ENCODE measurements around the gene ZNF366.
A peak's percentile ranks its signal among the peaks of the same experiment; 100 is the strongest.

ZNF366 gene

GRCh38 chr5:72447751-72448150, 59.5 kb downstream of the ZNF366 start:
- Histone ChIP-seq H3K27ac (ENCODE audit: extremely low read depth, low read depth, low read length) (no peak overlapping the region), H3K4me1 (ENCODE audit: control insufficient read depth, insufficient read depth, low read length) (no peaks in the 10 kb centered on the region), H3K4me3 (ENCODE audit: low read depth, low read length) (no peak overlapping the region), H3K9me3 (ENCODE audit: control insufficient read depth, insufficient read depth, low read depth, low read length) (no peaks in the 10 kb centered on the region), H3K36me3 (ENCODE audit: control insufficient read depth in 2 of 2, insufficient read depth in 1 of 2, low read length in 2 of 2) (no peaks in the 10 kb centered on the region)
- CTCF ChIA-PET, result interaction anchor here (0.7 kb wide), 1 partner anchor 77 kb away, joined by 4 read pairs; no protein-coding TSS in a partner anchor
- POLR2A ChIA-PET, result no interaction called here
- no peak for TF ChIP-seq TCF7L2 (IDR thresholded peaks at IDR 0.05; ENCODE audit: borderline replicate concordance, low read depth, low read length)
- no peak for TF ChIP-seq ZSCAN30 (tag by site-specific recombination; IDR thresholded peaks at IDR 0.05)
- TF ChIP-seq IKZF3 (tag by site-specific recombination; IDR thresholded peaks at IDR 0.05), result no peak
- no peak for TF ChIP-seq ZNF146 (tag by site-specific recombination; IDR thresholded peaks at IDR 0.05)
- no peak for TF ChIP-seq ZNF777 (tag by site-specific recombination; IDR thresholded peaks at IDR 0.05; ENCODE audit: borderline replicate concordance)

- no peaks in the 10 kb centered on the region for H3K4me1 ChIP-seq (ENCODE audit: control insufficient read depth, insufficient read depth, low read length)
- ChIA-PET CTCF (interaction anchor here (1.1 kb wide), 1 partner anchor 13 kb away, joined by 4 read pairs; no protein-coding TSS in a partner anchor), POLR2A (no interaction called here)
- no peaks in the 10 kb centered on the region for H3K36me3 ChIP-seq (ENCODE audit: control insufficient read depth in 2 of 2, insufficient read depth in 1 of 2, low read length in 2 of 2)
- H3K4me3 ChIP-seq (ENCODE audit: low read depth, low read length), result no peak overlapping the region
- no peak for TF ChIP-seq ZXDB (tag by site-specific recombination; IDR thresholded peaks at IDR 0.05)
- TF ChIP-seq ZNF138 (tag by site-specific recombination; IDR thresholded peaks at IDR 0.05; ENCODE audit: borderline replicate concordance), result no peak
- no peak for TF ChIP-seq ZNF777 (tag by site-specific recombination; IDR thresholded peaks at IDR 0.05; ENCODE audit: borderline replicate concordance)
- TF ChIP-seq ZNF302 (tag by site-specific recombination; IDR thresholded peaks at IDR 0.05; ENCODE audit: low read depth), result no peak
- TF ChIP-seq ZNF76 (tag by site-specific recombination; IDR thresholded peaks at IDR 0.05; ENCODE audit: borderline replicate concordance, low read depth), result no peak
- no peak for TF ChIP-seq ZNF366 (tag by site-specific recombination; conservative IDR thresholded peaks at IDR 0.05)
- TF ChIP-seq ZSCAN18 (tag by site-specific recombination; IDR thresholded peaks at IDR 0.05), result no peak
- no peaks in the 10 kb centered on the region for H3K9me3 ChIP-seq (ENCODE audit: control insufficient read depth, insufficient read depth, low read depth, low read length)
- H3K27ac ChIP-seq (ENCODE audit: extremely low read depth, low read depth, low read length), result no peak overlapping the region
These were observed 61.2 kb downstream of the ZNF366 start for GRCh38 chr5:72445969-72446368.

GRCh38 chr5:72443883-72444282, 63.3 kb downstream of the ZNF366 start:
- no peak overlapping the region for H3K27ac ChIP-seq (ENCODE audit: extremely low read depth, low read depth, low read length)
- H3K4me3 ChIP-seq (ENCODE audit: low read depth, low read length), result no peak overlapping the region
- TF ChIP-seq ZNF366 (tag by site-specific recombination; conservative IDR thresholded peaks at IDR 0.05) (peak; percentile 90), ZNF843 (tag by site-specific recombination; IDR thresholded peaks at IDR 0.05) (no peak)
- POLR2A ChIA-PET, result no interaction called here
- CTCF ChIA-PET, result interaction anchor here (0.7 kb wide), 1 partner anchor 81 kb away, joined by 3 read pairs; no protein-coding TSS in a partner anchor
- H3K9me3 ChIP-seq (ENCODE audit: control insufficient read depth, insufficient read depth, low read depth, low read length), result no peaks in the 10 kb centered on the region
- no peaks in the 10 kb centered on the region for H3K4me1 ChIP-seq (ENCODE audit: control insufficient read depth, insufficient read depth, low read length)
- H3K36me3 ChIP-seq (ENCODE audit: control insufficient read depth in 2 of 2, insufficient read depth in 1 of 2, low read length in 2 of 2), result no peaks in the 10 kb centered on the region

GRCh38 chr5:72441862-72442540, 65.2 kb downstream of the ZNF366 start:
- Histone ChIP-seq H3K4me3 (ENCODE audit: low read depth, low read length) (no peak overlapping the region), H3K27ac (ENCODE audit: extremely low read depth, low read depth, low read length) (no peak overlapping the region), H3K4me1 (ENCODE audit: control insufficient read depth, insufficient read depth, low read length) (no peaks in the 10 kb centered on the region), H3K9me3 (ENCODE audit: control insufficient read depth, insufficient read depth, low read depth, low read length) (no peaks in the 10 kb centered on the region), H3K36me3 (ENCODE audit: control insufficient read depth in 2 of 2, insufficient read depth in 1 of 2, low read length in 2 of 2) (no peaks in the 10 kb centered on the region)
- ChIA-PET CTCF (no interaction called here), POLR2A (interaction anchor here (0.7 kb wide), 1 partner anchor 229 kb away, joined by 4 read pairs; no protein-coding TSS in a partner anchor)
- TF ChIP-seq ZNF362 (tag by site-specific recombination; IDR thresholded peaks at IDR 0.05) (no peak), ZNF514 (tag by site-specific recombination; IDR thresholded peaks at IDR 0.05) (no peak), ZXDB (tag by site-specific recombination; IDR thresholded peaks at IDR 0.05) (no peak), ZNF366 (tag by site-specific recombination; conservative IDR thresholded peaks at IDR 0.05) (no peak), ZNF433 (tag by site-specific recombination; IDR thresholded peaks at IDR 0.05; ENCODE audit: low read depth) (no peak), ZBTB6 (tag by site-specific recombination; IDR thresholded peaks at IDR 0.05) (no peak), REPIN1 (tag by site-specific recombination; IDR thresholded peaks at IDR 0.05; ENCODE audit: low read depth) (no peak), ZNF133 (tag by site-specific recombination; IDR thresholded peaks at IDR 0.05) (no peak)
